HG03103 (cell line): Measurements from ENCODE around the gene ZNF546.
A peak's percentile ranks its signal among the peaks of the same experiment; 100 is the strongest.
"Not testable (repeated sequence)": the region's sequence is repeated elsewhere in the genome, so short reads cannot be mapped to it uniquely, and the experiment has no call there.

ENCODE experiments used
- ATAC-seq: cut with Tn5 transposase; IDR thresholded peaks from one replicate; pipeline ENCODE4 v1.9.1; 2021; ENCODE audit warnings: low read depth; ENCODE audit not compliant: unreplicated experiment

Gene ZNF546

GRCh38 chr19:39996811-39997637 is at the start of gene ZNF546:
Gene ZNF546, plus strand, starts transcription at chr19:39997060. Its CDS starts 1,267 bp downstream, at chr19:39998327.
- ATAC-seq: peak; percentile 76

GRCh38 chr19:39949026-39949747 is 47.7 kb upstream of the ZNF546 start:
- ATAC-seq: no peak

- ATAC-seq: no peak
Observed at GRCh38 chr19:39951065-39951650, 45.7 kb upstream of the ZNF546 start.

DNA sequence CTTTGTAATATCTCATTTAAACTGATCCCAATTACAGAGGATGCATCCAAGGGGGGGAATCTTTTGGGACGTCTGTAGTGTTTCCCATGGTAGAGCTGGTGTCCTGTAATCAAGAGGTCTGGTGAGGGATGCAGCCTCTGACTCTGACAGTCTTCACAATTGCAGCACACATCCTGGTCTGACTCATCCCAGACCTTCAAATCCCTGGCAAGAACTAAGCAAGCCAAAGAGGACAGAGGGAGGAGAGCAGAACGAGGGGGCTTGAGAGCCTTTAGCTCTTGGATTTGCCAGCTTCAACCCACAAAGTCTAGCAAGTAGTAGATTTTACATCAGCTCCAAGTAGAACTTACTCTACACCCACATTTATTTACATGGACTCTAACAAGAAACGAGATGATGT is 45.2 kb upstream of the ZNF546 start:
- ATAC-seq: no peak

DNA sequence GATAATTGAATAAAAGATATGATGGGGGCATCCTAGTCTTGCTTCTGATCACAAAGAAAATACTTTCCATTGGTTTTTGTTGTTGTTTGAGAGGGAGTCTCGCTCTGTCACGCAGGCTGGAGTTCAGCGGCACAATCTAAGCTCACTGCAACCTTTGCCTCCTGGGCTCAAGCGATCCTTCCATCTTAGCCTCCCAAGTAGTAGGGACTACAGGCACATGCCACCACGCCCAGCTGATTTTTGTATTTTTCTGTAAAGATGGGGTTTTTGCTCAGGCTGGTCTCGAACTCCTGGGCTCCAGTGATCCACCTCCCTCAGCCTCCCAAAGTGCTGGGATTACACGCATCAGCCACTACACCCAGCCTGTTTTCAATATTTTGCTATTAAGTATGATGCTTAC is 42.9 kb upstream of the ZNF546 start:
- ATAC-seq: no peak

GRCh38 chr19:39957886-39958285 is 39.0 kb upstream of the ZNF546 start:
- not testable (repeated sequence) for ATAC-seq

- ATAC-seq: not testable (repeated sequence)
Observed at GRCh38 chr19:39958942-39959341, 37.9 kb upstream of the ZNF546 start.

GRCh38 chr19:39959407-39959806 is 37.5 kb upstream of the ZNF546 start:
- not testable (repeated sequence) for ATAC-seq

DNA sequence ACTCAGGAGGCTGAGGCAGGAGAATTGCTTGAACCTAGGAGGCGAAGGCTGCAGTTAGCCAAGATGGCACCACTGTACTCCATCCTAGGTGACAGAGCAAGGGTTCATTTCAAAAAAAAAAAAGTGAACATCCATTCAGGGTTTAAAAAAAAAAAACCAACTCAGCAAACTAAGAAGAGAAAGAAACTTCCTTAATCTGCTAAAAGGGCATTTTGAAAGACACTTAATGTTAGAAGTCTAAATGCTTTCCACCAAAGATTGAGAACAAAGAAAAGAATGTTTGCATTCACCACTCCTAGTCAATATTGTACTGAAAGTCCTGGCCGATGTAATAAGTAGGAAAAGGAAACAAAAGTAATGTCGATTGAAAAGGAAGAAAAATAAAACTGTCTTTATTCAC is 33.0 kb upstream of the ZNF546 start:
- no peak for ATAC-seq

GRCh38 chr19:39966617-39967016 is 30.2 kb upstream of the ZNF546 start:
- ATAC-seq: no peak

DNA sequence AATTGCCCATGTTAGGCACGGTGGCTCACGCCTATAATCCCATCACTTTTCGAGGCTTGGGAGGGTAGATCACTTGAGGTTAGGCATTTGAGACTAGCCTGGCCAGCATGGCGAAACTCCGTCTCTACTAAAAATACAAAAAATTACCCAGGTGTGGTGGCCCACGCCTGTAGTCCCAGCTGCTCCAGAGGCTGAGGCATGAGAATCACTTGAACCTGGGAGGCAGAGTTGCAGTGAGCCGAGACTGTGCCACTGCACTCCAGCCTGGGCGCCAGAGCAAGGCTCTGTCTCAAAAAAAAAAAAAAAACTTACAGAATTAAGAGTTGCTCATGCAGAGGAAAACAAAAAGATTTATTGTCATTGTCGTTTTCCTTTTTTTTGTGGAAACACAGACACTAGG is 29.3 kb upstream of the ZNF546 start:
- ATAC-seq: no peak

GRCh38 chr19:39968789-39969188 is 28.1 kb upstream of the ZNF546 start:
- ATAC-seq: no peak

GRCh38 chr19:39969266-39969665 is 27.6 kb upstream of the ZNF546 start:
- ATAC-seq: no peak

DNA sequence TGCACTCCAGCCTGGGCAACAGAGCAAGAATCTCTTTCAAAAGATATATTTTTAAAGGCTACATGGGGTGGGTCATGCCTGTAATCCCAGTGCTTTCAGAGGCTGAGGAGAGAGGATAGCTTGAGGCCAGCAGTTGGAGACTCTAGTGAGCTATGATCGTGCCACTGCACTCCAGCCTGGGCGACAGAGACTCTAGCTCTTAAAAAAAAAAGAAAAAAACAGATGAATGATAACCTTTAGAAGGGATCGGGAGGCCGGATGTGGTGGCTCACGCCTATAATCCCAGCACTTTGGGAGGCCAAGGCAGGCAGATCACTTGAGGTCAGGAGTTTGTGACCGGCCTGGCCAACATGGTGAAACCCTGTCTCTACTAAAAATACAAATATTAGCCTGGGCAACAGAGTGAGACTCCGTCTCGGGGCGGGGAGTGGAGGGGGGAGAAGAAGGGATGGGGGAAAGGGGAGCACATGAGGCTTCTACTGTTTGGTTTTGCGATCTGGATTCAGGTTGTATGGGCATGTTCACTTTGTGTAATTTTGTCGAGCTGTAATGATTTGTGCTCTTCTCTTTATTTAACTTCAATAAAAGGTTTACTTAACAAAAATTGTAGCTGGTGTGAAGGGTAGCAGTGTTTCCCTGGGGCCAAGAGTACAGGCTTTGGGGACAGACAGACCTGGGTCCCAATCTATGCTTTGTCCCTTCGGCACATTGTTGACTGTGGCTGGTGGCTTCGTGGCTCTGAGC is 27.0 kb upstream of the ZNF546 start:
- no peak for ATAC-seq

GRCh38 chr19:39970425-39970674 is 26.5 kb upstream of the ZNF546 start:
- ATAC-seq: no peak

DNA sequence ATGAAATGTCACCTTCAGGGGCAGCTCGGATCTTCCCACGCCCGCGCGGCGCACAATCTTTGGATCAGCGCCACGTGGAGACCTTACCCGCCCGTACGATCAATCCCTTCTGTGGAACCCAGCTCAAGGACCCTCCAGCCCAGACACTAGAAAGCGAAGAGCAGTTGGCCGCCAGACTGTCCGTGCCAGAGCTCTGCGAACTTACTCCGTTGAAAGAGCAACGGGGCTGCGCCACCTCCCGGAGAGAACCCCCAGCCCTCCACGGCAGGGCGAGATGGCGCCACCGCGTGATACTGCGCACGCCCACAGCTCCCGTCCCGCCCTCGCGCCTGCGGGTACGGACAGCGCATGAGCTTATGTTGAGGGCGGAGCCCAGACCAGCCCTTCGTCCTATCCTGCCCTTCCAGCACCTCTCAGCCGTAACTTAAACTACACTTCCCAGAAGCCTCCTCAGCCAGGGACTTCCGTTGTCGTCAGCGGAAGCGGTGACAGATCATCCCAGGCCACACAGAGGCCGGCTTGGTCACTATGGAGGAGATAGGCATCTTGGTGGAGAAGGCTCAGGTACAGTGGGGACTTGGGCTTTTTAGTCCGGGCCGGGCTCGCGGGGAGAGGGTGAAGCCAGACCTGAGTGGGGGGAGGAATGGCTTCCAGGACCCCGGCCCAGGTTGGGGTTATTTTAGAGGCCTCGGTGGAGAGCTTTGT is 26.0 kb upstream of the ZNF546 start, which contains the start of gene PSMC4:
PSMC4 (plus strand) TSS at position 491 of the 705 bp plus-strand sequence; CDS start at position 529, 38 bp downstream.
- peak; percentile 91 for ATAC-seq

GRCh38 chr19:39971380-39972035 is 25.4 kb upstream of the ZNF546 start:
- no peak for ATAC-seq

DNA sequence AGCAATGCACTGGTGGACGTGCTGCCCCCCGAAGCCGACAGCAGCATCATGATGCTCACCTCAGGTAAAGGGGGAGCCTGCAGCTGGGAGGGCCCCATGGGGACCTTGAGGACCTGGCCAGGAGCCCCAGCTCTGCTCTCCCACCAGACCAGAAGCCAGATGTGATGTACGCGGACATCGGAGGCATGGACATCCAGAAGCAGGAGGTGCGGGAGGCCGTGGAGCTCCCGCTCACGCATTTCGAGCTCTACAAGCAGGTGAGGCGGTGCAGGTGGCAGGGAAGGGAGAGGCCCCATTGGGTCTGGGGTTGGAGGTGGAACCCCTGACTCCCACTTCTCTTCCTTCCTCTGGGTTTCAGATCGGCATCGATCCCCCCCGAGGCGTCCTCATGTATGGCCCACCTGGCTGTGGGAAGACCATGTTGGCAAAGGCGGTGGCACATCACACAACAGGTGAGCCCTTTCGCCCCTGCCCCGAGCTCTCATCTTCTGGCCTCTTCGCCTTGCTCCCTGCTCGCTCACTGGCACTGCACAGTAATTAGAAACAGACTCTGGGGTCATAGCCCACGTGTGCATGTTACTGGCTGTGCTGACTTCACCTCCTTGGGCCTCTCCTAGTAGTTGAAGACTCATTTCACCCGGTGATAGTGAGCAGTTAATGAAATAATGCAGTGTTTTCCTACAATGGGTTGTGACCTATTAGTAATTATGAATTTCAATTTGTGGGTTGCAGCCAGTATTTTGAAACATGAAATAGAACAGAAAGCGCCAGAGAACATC is 22.3 kb upstream of the ZNF546 start:
- no peak for ATAC-seq

DNA sequence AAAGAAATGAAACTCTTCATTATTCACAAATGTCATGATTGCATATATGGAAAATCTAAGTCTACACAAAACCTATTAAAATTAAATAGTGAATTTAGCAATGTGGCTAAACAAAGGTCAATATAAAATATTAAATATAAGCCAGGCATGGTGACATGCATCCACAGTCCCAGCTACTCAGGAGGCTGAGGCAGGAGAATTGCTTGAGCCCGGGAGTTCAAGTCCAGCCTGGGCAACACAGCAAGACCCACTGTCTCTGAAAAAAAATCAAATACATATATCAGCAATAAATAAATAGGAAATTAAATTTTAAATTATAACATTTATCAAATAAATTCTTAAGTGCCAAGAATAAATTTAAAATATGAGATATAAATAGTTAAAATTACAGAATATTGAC is 14.0 kb upstream of the ZNF546 start:
- ATAC-seq: no peak
